Rectal smooth muscle tissue (tissue), 1 donor: ENCODE data around the gene MBOAT1.
"Not testable (repeated sequence)": the region's sequence is repeated elsewhere in the genome, so short reads cannot be mapped to it uniquely, and the experiment has no call there.

Experiments
- H3K27ac ChIP-seq: one replicate; pipeline ENCODE4 v1.7.0; 2013; ENCODE audit warnings: low read depth, low read length, inconsistent platforms
- H3K27me3 ChIP-seq: one replicate; pipeline ENCODE4 v1.7.0; 2013; ENCODE audit warnings: low read length; ENCODE audit not compliant: control insufficient read depth, insufficient read depth
- H3K36me3 ChIP-seq: one replicate; pipeline ENCODE4 v1.7.0; 2013; ENCODE audit warnings: low read length; ENCODE audit not compliant: control insufficient read depth, insufficient read depth
- H3K4me1 ChIP-seq: one replicate; pipeline ENCODE4 v1.7.0; 2013; ENCODE audit warnings: low read length; ENCODE audit not compliant: control insufficient read depth, insufficient read depth
- H3K4me3 ChIP-seq: one replicate; pipeline ENCODE4 v1.7.0; 2013; ENCODE audit warnings: low read length
- H3K9ac ChIP-seq: one replicate; pipeline ENCODE4 v1.7.0; 2013; ENCODE audit warnings: low read length

Gene MBOAT1

GRCh38 chr6:20156824-20157223, 55.4 kb downstream of the MBOAT1 start:
- Histone ChIP-seq H3K27ac (no peak overlapping the region), H3K27me3 (no peaks in the 10 kb centered on the region), H3K9ac (no peak overlapping the region), H3K4me1 (no peaks in the 10 kb centered on the region), H3K4me3 (no peak overlapping the region), H3K36me3 (no peaks in the 10 kb centered on the region)

- no peak overlapping the region for H3K4me3 ChIP-seq
- no peaks in the 10 kb centered on the region for H3K27me3 ChIP-seq
- peaks cover 4% of the 10 kb centered on the region for H3K36me3 ChIP-seq
- H3K9ac ChIP-seq = no peak overlapping the region
- H3K4me1 ChIP-seq = no peaks in the 10 kb centered on the region
- no peak overlapping the region for H3K27ac ChIP-seq
Observed at GRCh38 chr6:20154753-20155152, 57.5 kb downstream of the MBOAT1 start.

GRCh38 chr6:20153194-20153593, 59.1 kb downstream of the MBOAT1 start:
- Histone ChIP-seq H3K27ac (no peak overlapping the region), H3K36me3 (peaks cover 4% of the 10 kb centered on the region), H3K9ac (no peak overlapping the region), H3K27me3 (no peaks in the 10 kb centered on the region), H3K4me3 (no peak overlapping the region), H3K4me1 (no peaks in the 10 kb centered on the region)

GRCh38 chr6:20148433-20148832, 63.8 kb downstream of the MBOAT1 start:
- H3K36me3 ChIP-seq = peaks cover 11% of the 10 kb centered on the region
- H3K9ac ChIP-seq = no peak overlapping the region
- H3K4me1 ChIP-seq = no peaks in the 10 kb centered on the region
- no peaks in the 10 kb centered on the region for H3K27me3 ChIP-seq
- H3K27ac ChIP-seq = no peak overlapping the region
- H3K4me3 ChIP-seq = no peak overlapping the region

GRCh38 chr6:20147469-20147868, 64.8 kb downstream of the MBOAT1 start:
- peaks cover 11% of the 10 kb centered on the region for H3K36me3 ChIP-seq
- H3K27me3 ChIP-seq = no peaks in the 10 kb centered on the region
- no peak overlapping the region for H3K4me3 ChIP-seq
- H3K27ac ChIP-seq = no peak overlapping the region
- no peaks in the 10 kb centered on the region for H3K4me1 ChIP-seq
- H3K9ac ChIP-seq = no peak overlapping the region

- not testable (repeated sequence) for H3K27me3 ChIP-seq, H3K4me3 ChIP-seq, H3K9ac ChIP-seq, H3K27ac ChIP-seq, H3K4me1 ChIP-seq
- H3K36me3 ChIP-seq = peaks cover 11% of the 10 kb centered on the region
Observed at GRCh38 chr6:20146831-20147230, 65.4 kb downstream of the MBOAT1 start.

- H3K36me3 ChIP-seq = peaks cover 14% of the 10 kb centered on the region
- no peaks in the 10 kb centered on the region for H3K4me1 ChIP-seq
- no peaks in the 10 kb centered on the region for H3K27me3 ChIP-seq
- H3K9ac ChIP-seq = no peak overlapping the region
- H3K4me3 ChIP-seq = no peak overlapping the region
- H3K27ac ChIP-seq = no peak overlapping the region
Observed at GRCh38 chr6:20146291-20146690, 66.0 kb downstream of the MBOAT1 start.

GRCh38 chr6:20142866-20143265, 69.4 kb downstream of the MBOAT1 start:
- Histone ChIP-seq H3K4me3 (no peak overlapping the region), H3K27me3 (no peaks in the 10 kb centered on the region), H3K4me1 (no peaks in the 10 kb centered on the region), H3K9ac (no peak overlapping the region), H3K36me3 (peaks cover 14% of the 10 kb centered on the region), H3K27ac (no peak overlapping the region)

- H3K27ac ChIP-seq = no peak overlapping the region
- peaks cover 14% of the 10 kb centered on the region for H3K36me3 ChIP-seq
- no peaks in the 10 kb centered on the region for H3K27me3 ChIP-seq
- H3K4me3 ChIP-seq = no peak overlapping the region
- no peak overlapping the region for H3K9ac ChIP-seq
- H3K4me1 ChIP-seq = no peaks in the 10 kb centered on the region
Observed at GRCh38 chr6:20141931-20142330, 70.3 kb downstream of the MBOAT1 start.

GRCh38 chr6:20139127-20139963, 72.9 kb downstream of the MBOAT1 start:
- not testable (repeated sequence) for H3K27me3 ChIP-seq, H3K27ac ChIP-seq, H3K9ac ChIP-seq, H3K4me3 ChIP-seq, H3K4me1 ChIP-seq, H3K36me3 ChIP-seq

GRCh38 chr6:20137837-20138236, 74.4 kb downstream of the MBOAT1 start:
- H3K27ac ChIP-seq = no peak overlapping the region
- no peak overlapping the region for H3K9ac ChIP-seq
- H3K36me3 ChIP-seq = peaks cover 10% of the 10 kb centered on the region
- H3K4me1 ChIP-seq = no peaks in the 10 kb centered on the region
- H3K4me3 ChIP-seq = no peak overlapping the region
- H3K27me3 ChIP-seq = no peaks in the 10 kb centered on the region

- Histone ChIP-seq H3K4me3 (no peak overlapping the region), H3K4me1 (no peaks in the 10 kb centered on the region), H3K36me3 (peaks cover 10% of the 10 kb centered on the region), H3K27ac (no peak overlapping the region), H3K27me3 (no peaks in the 10 kb centered on the region), H3K9ac (no peak overlapping the region)
Observed at GRCh38 chr6:20137240-20137639, 75.0 kb downstream of the MBOAT1 start.

- Histone ChIP-seq H3K27ac (no peak overlapping the region), H3K27me3 (no peaks in the 10 kb centered on the region), H3K36me3 (peaks cover 6% of the 10 kb centered on the region), H3K9ac (no peak overlapping the region), H3K4me3 (no peak overlapping the region), H3K4me1 (no peaks in the 10 kb centered on the region)
Observed at GRCh38 chr6:20135677-20136268, 76.5 kb downstream of the MBOAT1 start.
